ENCODE measurements around the gene ATP7B.

GRCh38 chr13:52004511-52005170 is 6.6 kb downstream of the ATP7B start:
- TF ChIP-seq, protein P1, sequence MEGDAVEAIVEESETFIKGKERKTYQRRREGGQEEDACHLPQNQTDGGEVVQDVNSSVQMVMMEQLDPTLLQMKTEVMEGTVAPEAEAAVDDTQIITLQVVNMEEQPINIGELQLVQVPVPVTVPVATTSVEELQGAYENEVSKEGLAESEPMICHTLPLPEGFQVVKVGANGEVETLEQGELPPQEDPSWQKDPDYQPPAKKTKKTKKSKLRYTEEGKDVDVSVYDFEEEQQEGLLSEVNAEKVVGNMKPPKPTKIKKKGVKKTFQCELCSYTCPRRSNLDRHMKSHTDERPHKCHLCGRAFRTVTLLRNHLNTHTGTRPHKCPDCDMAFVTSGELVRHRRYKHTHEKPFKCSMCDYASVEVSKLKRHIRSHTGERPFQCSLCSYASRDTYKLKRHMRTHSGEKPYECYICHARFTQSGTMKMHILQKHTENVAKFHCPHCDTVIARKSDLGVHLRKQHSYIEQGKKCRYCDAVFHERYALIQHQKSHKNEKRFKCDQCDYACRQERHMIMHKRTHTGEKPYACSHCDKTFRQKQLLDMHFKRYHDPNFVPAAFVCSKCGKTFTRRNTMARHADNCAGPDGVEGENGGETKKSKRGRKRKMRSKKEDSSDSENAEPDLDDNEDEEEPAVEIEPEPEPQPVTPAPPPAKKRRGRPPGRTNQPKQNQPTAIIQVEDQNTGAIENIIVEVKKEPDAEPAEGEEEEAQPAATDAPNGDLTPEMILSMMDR (IDR thresholded peaks at IDR 0.05) = no peak
- no peak for TF ChIP-seq ZFX (IDR thresholded peaks at IDR 0.05; ENCODE audit: borderline replicate concordance)
